OCI-LY1 (cell line): Measurements from ENCODE around the gene CHN2.

Source experiments
- EZH2 ChIP-seq: fragments of 200-600 bp; sonication (generic), shearing (Covaris generic); IDR thresholded peaks from 2 replicates; pipeline ENCODE4 v1.8.0; 2017; ENCODE audit warnings: borderline replicate concordance, mixed run types, mild to moderate bottlenecking, antibody characterized with exemption, low read length, moderate library complexity, mixed read lengths
- TF ChIP-seq, protein P1 (sequence below): fragments of 200-600 bp; sonication (generic), shearing (Covaris generic); IDR thresholded peaks from 2 replicates; pipeline ENCODE4 v1.5.1; 2017; ENCODE audit warnings: mild to moderate bottlenecking, antibody characterized with exemption, low read length, moderate library complexity, mixed read lengths

DNA sequence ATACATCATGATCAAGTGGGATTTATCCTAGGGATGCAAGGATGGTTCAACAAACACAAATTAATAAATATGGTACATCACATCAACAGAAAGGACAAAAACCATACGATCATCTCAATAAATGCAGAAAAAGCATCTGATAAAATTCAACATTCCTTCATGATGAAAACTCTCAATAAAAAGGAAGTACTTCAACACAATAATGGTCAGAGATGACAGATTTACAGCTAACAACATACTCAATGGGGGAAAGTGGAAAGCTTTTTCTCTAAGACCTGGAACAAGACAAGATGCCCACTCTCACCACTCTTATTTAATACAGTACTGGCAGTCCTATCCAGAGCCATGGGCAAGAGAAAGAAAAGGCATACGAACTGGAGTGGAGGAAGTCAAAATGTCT, 329.2 kb downstream of the CHN2 start:
- no peak for TF ChIP-seq EZH2
- TF ChIP-seq, protein P1, sequence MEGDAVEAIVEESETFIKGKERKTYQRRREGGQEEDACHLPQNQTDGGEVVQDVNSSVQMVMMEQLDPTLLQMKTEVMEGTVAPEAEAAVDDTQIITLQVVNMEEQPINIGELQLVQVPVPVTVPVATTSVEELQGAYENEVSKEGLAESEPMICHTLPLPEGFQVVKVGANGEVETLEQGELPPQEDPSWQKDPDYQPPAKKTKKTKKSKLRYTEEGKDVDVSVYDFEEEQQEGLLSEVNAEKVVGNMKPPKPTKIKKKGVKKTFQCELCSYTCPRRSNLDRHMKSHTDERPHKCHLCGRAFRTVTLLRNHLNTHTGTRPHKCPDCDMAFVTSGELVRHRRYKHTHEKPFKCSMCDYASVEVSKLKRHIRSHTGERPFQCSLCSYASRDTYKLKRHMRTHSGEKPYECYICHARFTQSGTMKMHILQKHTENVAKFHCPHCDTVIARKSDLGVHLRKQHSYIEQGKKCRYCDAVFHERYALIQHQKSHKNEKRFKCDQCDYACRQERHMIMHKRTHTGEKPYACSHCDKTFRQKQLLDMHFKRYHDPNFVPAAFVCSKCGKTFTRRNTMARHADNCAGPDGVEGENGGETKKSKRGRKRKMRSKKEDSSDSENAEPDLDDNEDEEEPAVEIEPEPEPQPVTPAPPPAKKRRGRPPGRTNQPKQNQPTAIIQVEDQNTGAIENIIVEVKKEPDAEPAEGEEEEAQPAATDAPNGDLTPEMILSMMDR = no peak
